Keratinocyte (primary cell): ENCODE measurements around the gene HAAO. TPM values are rescaled to one million over a fixed set of nuclear protein-coding genes. Genes with fewer than 3 reads are reported as not detected.
A peak's percentile ranks its signal among the peaks of the same experiment; 100 is the strongest.

Source experiments
- DNase-seq: peaks from one replicate; pipeline ENCODE4 v3.0.0-alpha.2; 2011; ENCODE audit warnings: low read depth, missing footprints, low spot score
- FAIRE-seq: peaks from 2 replicates; lab custom pipeline; 2011; peaks lifted over from hg19 to GRCh38; lab: Jason Lieb, UNC
- H2AFZ ChIP-seq: 2 replicates; pipeline ENCODE4 v1.6.0; 2012; ENCODE audit warnings: low read length, control low read depth, inconsistent platforms; ENCODE audit not compliant: control insufficient read depth
- H3K27ac ChIP-seq: 2 replicates; pipeline ENCODE4 v1.5.1; 2011; ENCODE audit warnings: low read length; ENCODE audit not compliant: control insufficient read depth, insufficient read depth
- H3K27me3 ChIP-seq: 3 replicates; pipeline ENCODE4 v1.6.0; 2011; ENCODE audit warnings: low read length; ENCODE audit not compliant: control insufficient read depth, insufficient read depth; ENCODE audit errors: extremely low read depth
- H3K36me3 ChIP-seq, 2 experiments: 2 replicates in 1 of 2; 3 replicates in 1 of 2; pipeline ENCODE4 v1.5.1; 2011; ENCODE audit warnings: low read length in 2 of 2, mild to moderate bottlenecking in 1 of 2; ENCODE audit not compliant: control insufficient read depth in 2 of 2, insufficient read depth in 2 of 2; ENCODE audit errors: extremely low read depth in 1 of 2
- H3K4me1 ChIP-seq: 3 replicates; pipeline ENCODE4 v1.5.1; 2011; ENCODE audit warnings: low read length; ENCODE audit not compliant: control insufficient read depth, insufficient read depth; ENCODE audit errors: extremely low read depth
- H3K4me2 ChIP-seq: 3 replicates; pipeline ENCODE4 v1.6.0; 2011; ENCODE audit warnings: low read depth, low read length; ENCODE audit not compliant: control insufficient read depth, insufficient read depth; ENCODE audit errors: extremely low read depth
- H3K4me3 ChIP-seq, 3 experiments: fragments of 200-600 bp in 1 of 3; sonication (generic) in 1 of 3; 2 replicates in 2 of 3; 3 replicates in 1 of 3; pipeline ENCODE4 v1.5.1; 2011 to 2016; ENCODE audit warnings: low read length in 3 of 3, mild to moderate bottlenecking in 3 of 3, control low read depth in 2 of 3, inconsistent platforms in 1 of 3, low read depth in 1 of 3, mixed read lengths in 1 of 3, mixed run types in 1 of 3, moderate library complexity in 1 of 3; ENCODE audit not compliant: control insufficient read depth in 2 of 3, insufficient read depth in 2 of 3; ENCODE audit errors: extremely low read depth in 1 of 3
- H3K79me2 ChIP-seq: 2 replicates; pipeline ENCODE4 v1.6.0; 2012; ENCODE audit warnings: low read length; ENCODE audit not compliant: control insufficient read depth, insufficient read depth
- H3K9ac ChIP-seq: 3 replicates; pipeline ENCODE4 v1.6.0; 2011; ENCODE audit warnings: low read length; ENCODE audit not compliant: control insufficient read depth, insufficient read depth; ENCODE audit errors: extremely low read depth
- H3K9me1 ChIP-seq: 3 replicates; pipeline ENCODE4 v1.6.0; 2011; ENCODE audit warnings: low read length; ENCODE audit not compliant: control insufficient read depth, insufficient read depth; ENCODE audit errors: extremely low read depth
- H3K9me3 ChIP-seq: 2 replicates; pipeline ENCODE4 v1.5.1; 2012; ENCODE audit warnings: low read depth, low read length; ENCODE audit not compliant: control insufficient read depth
- H4K20me1 ChIP-seq: 3 replicates; pipeline ENCODE4 v1.6.0; 2011; ENCODE audit warnings: low read length; ENCODE audit not compliant: control insufficient read depth, insufficient read depth; ENCODE audit errors: extremely low read depth
- CTCF ChIP-seq, 3 experiments: IDR thresholded peaks in 1 of 3; conservative IDR thresholded peaks in 1 of 3; optimal IDR thresholded peaks in 1 of 3; 2 replicates in 2 of 3; 3 replicates in 1 of 3; pipeline versions ENCODE3 to v1.5.1; 2011; ENCODE audit warnings: low read length in 3 of 3, mild to moderate bottlenecking in 3 of 3, moderate library complexity in 2 of 3, control low read depth in 1 of 3, inconsistent platforms in 1 of 3; ENCODE audit not compliant: insufficient read depth in 2 of 3; ENCODE audit errors: extremely low read depth in 1 of 3
- EZH2 ChIP-seq: IDR thresholded peaks from one replicate; pipeline ENCODE4 v1.6.1; 2012; ENCODE audit warnings: inconsistent platforms, mild to moderate bottlenecking, low read length, moderate library complexity
- dilution Hi-C: fragments of 300-500 bp; cut with MboI; formaldehyde crosslinking; loops from one replicate; pipeline ENCODE4 v1.7.0; 2020; ENCODE audit warnings: low sequenced_read_pairs; ENCODE audit not compliant: extremely low pct_ligation_motif_present
- polyA plus RNA-seq, 5 experiments: library from polyadenylated mRNA; depleted of rRNA in 3 of 5; stranded (reverse) in 3 of 5; stranded (forward) in 1 of 5; unstranded in 1 of 5; fragments of >200 nt; gene quantifications; 1 replicate in 1 of 5; 2 replicates in 3 of 5; 3 replicates in 1 of 5; pipeline versions ENCODE4 v1.2.1 to v1.2.3, GENCODE V29; 2011 to 2012; ENCODE audit warnings: missing spikeins in 2 of 5, low read depth in 1 of 5, low replicate concordance in 1 of 5

The HAAO gene
- polyA plus RNA-seq, 1 donor (not counting 4 experiments of a cell fraction or from before 2014, with no cell fraction given): 0.08 TPM

GRCh38 chr2:42797281-42797680, 4.9 kb upstream of the HAAO start:
- Histone ChIP-seq H3K4me1 (peaks cover 13% of the 10 kb centered on the region), H3K4me3 (no peak overlapping the region), H3K27me3 (peaks cover 11% of the 10 kb centered on the region), H3K27ac (no peak overlapping the region), H3K79me2 (no peaks in the 10 kb centered on the region), H3K36me3 (no peaks in the 10 kb centered on the region), H3K4me2 (no peak overlapping the region), H3K9me3 (no peaks in the 10 kb centered on the region), H2AFZ (no peak overlapping the region), H4K20me1 (no peaks in the 10 kb centered on the region), H3K9ac (no peak overlapping the region), H3K9me1 (no peaks in the 10 kb centered on the region)
- dilution Hi-C loops: no loop called here
- TF ChIP-seq CTCF (optimal IDR thresholded peaks at IDR 0.05 in 1 of 3, IDR thresholded peaks at IDR 0.05 in 1 of 3, conservative IDR thresholded peaks at IDR 0.05 in 1 of 3; ENCODE audit: extremely low read depth in 1 of 3, insufficient read depth in 2 of 3, low read length in 3 of 3) (no peak), EZH2 (no peak)
- no peak for DNase-seq
- no peak for FAIRE-seq

GRCh38 chr2:42796427-42797248, 4.3 kb upstream of the HAAO start:
- H4K20me1 ChIP-seq: no peaks in the 10 kb centered on the region
- peak overlapping the region; percentile 6 for H3K9ac ChIP-seq
- H3K27ac ChIP-seq: no peak overlapping the region
- peak overlapping the region in 1 of 3 experiments; percentile 2 for H3K4me3 ChIP-seq
- peaks cover 13% of the 10 kb centered on the region for H3K27me3 ChIP-seq
- FAIRE-seq (no peak), DNase-seq (no peak)
- H3K4me2 ChIP-seq: peak overlapping the region; percentile 53
- no peaks in the 10 kb centered on the region for H3K9me3 ChIP-seq
- no peaks in the 10 kb centered on the region for H3K36me3 ChIP-seq
- H3K4me1 ChIP-seq: peaks cover 13% of the 10 kb centered on the region
- dilution Hi-C loops: no loop called here
- no peaks in the 10 kb centered on the region for H3K9me1 ChIP-seq
- H2AFZ ChIP-seq: peak overlapping the region; percentile 66
- H3K79me2 ChIP-seq: no peaks in the 10 kb centered on the region
- TF ChIP-seq CTCF (optimal IDR thresholded peaks at IDR 0.05 in 1 of 3, IDR thresholded peaks at IDR 0.05 in 1 of 3, conservative IDR thresholded peaks at IDR 0.05 in 1 of 3; ENCODE audit: extremely low read depth in 1 of 3, insufficient read depth in 2 of 3, low read length in 3 of 3) (no peak), EZH2 (no peak)
